Pulmonary artery endothelial cell (primary cell): Measurements from ENCODE around the gene ZNF181. TPM values are rescaled to one million over a fixed set of nuclear protein-coding genes. Genes with fewer than 3 reads are reported as not detected.
A peak's percentile ranks its signal among the peaks of the same experiment; 100 is the strongest.

Experiments used
- DNase-seq: peaks from one replicate; pipeline ENCODE4 v3.0.0-alpha.2; 2011; ENCODE audit warnings: low read depth, low spot score
- total RNA-seq: library from RNA; depleted of rRNA; stranded (reverse); fragments of >200 nt; gene quantifications from 2 replicates; pipeline ENCODE4 v1.2.3, GENCODE V29; 2014

ZNF181 gene
- total RNA-seq, 1 donor from 2014 or later: 9.1 TPM

GRCh38 chr19:34757441-34757840, 23.4 kb downstream of the ZNF181 start:
- no peak for DNase-seq

GRCh38 chr19:34759218-34759917, 25.3 kb downstream of the ZNF181 start:
- DNase-seq: no peak

- no peak for DNase-seq
Observed at GRCh38 chr19:34766386-34766785, 32.3 kb downstream of the ZNF181 start.

DNA sequence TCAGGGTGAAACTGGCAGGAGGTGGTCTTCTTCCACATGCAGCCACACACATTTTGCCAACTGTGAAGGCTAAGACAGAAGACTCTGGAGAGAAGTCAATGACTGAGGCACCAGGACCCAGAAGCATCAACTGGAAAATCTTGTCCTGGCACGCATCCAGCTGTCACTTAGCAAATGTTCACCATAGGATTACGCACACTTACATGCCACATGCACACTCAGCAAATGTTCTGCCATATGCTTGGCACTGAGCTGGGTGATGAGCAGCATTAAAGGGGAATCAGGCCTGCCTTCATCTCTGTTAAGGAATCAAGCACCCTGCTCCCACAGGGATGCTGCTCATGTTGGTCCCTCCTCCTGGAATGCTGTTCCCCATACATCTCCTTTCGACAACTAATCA, 33.9 kb downstream of the ZNF181 start:
- no peak for DNase-seq

- peak; percentile 63 for DNase-seq
Observed at GRCh38 chr19:34772697-34773554, 38.9 kb downstream of the ZNF181 start, which contains the start of gene ZNF599. TSS of gene ZNF599 (minus strand) at chr19:34773215. CDS start at chr19:34772841, 374 bp downstream.

GRCh38 chr19:34773555-34773864, 39.5 kb downstream of the ZNF181 start:
- DNase-seq: no peak

DNA sequence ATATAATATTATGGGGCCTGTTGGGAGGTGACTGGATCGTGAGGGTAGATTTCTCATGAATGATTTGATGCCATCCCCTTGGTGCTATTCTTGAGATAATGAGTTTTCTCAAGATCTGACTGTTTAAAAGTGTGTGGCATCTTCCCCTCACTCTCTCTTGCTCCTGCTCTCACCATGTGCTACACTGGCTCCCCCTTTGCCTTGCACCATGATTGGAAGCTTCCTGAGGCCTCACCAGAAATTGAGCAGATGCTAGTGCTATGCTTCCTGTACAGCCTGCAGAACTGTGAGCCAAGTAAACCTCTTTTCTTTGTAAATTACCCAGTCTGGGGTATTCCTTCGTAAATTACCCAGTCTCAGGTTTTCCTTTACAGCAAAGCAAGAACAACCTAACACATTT, 40.8 kb downstream of the ZNF181 start:
- DNase-seq: no peak

- DNase-seq: no peak
Observed at GRCh38 chr19:34778342-34778741, 44.3 kb downstream of the ZNF181 start.

DNA sequence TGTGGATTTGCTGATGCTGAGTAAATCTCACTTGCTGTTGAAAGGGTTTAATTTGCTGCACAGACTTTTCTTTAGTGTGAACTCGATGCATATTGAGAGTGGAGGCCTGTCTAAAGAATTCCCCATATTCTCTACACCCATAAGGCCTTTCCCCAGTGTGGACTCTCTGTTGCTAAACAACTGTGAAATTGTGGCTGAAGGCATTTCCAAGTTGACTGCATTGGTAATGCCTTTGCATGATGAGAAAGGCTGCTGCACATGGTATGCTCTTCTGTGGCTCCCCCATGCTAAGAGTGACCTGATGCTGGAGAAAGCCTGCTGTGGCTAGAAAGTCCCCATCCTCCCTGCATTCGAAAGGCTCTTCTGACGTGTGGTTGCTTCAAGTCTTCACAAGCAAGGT, 45.6 kb downstream of the ZNF181 start:
- no peak for DNase-seq

GRCh38 chr19:34786236-34786635, 52.2 kb downstream of the ZNF181 start:
- DNase-seq: no peak

GRCh38 chr19:34787059-34787824, 53.2 kb downstream of the ZNF181 start:
- no peak for DNase-seq

GRCh38 chr19:34788074-34788473, 54.0 kb downstream of the ZNF181 start:
- DNase-seq: no peak

GRCh38 chr19:34793565-34793964, 59.5 kb downstream of the ZNF181 start:
- DNase-seq: no peak

DNA sequence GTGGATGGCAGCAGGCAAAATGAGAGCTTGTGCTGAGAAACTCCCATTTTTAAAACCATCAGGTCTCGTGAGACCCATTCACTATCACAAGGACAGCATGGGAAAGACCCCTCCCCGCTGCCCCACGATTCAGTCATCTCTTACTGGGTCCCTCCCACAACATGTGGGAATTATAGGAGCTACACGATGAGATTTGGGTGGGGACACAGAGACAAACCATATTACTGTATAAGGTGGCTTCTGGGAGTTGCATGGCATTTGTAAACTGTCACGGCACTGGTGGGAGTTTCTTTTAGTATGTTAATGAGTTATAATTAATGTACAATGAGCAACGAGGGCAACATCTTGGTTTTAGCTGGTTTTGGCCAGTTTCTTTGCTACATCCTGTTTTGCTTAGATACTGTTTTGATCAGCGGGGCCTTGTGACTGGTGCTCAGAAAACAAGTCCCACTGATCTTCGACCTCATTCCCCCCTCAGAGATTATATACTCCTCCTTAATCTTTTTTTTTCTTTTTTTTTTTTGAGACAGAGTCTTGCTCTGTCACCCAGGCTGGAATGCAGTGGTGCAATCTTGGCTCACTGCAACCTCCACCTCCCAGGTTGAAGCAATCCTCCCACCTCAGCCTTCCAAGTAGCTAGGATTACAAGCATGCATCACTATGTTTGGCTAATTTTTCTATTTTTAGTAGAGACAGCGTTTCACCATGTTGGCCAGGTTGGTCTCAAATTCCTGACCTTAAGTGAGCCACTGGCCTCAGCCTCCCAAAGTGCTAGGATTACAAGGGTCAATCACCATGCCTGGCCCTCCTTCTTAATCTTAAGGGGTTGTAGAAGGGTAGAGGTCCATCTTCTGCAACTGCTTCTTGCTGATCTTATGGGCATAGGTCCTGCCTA, 60.3 kb downstream of the ZNF181 start:
- no peak for DNase-seq

Other genes with a start within 250 kb of the ZNF181 start
- gene SCGB2B2, start 57.1 kb upstream of the ZNF181 start, total RNA-seq: not detected in 2 replicates
- 10.2 and 15.1 TPM in 2 replicates for gene ZNF302, start 56.6 kb upstream of the ZNF181 start, total RNA-seq
- 4.5 and 4.7 TPM in 2 replicates for gene ZNF599, start 39.0 kb downstream of the ZNF181 start, total RNA-seq
- 3.2 and 5.0 TPM in 2 replicates for gene ZNF30, start 192.7 kb downstream of the ZNF181 start, total RNA-seq
- 30.8 and 38.7 TPM in 2 replicates for gene ZNF792, start 230.0 kb downstream of the ZNF181 start, total RNA-seq